GM12874 (cell line): ENCODE results near the gene EXOC4.

Experiments used
- CTCF ChIP-seq: IDR thresholded peaks from 2 replicates; pipeline ENCODE4 v1.5.1; 2011; ENCODE audit warnings: low read depth, mild to moderate bottlenecking, control low read depth, low read length, moderate library complexity; ENCODE audit not compliant: insufficient read depth

Gene EXOC4

GRCh38 chr7:133359449-133359848 lies 106.6 kb downstream of the EXOC4 start:
- no peak for TF ChIP-seq CTCF

- TF ChIP-seq CTCF, result no peak
Observed at GRCh38 chr7:133360201-133360600, 107.3 kb downstream of the EXOC4 start.

- no peak for TF ChIP-seq CTCF
Observed at GRCh38 chr7:133361806-133362205, 108.9 kb downstream of the EXOC4 start.

- no peak for TF ChIP-seq CTCF
Observed at GRCh38 chr7:133364959-133365690, 112.2 kb downstream of the EXOC4 start.

GRCh38 chr7:133365917-133366316 lies 113.0 kb downstream of the EXOC4 start:
- no peak for TF ChIP-seq CTCF

GRCh38 chr7:133367561-133367960 lies 114.7 kb downstream of the EXOC4 start:
- no peak for TF ChIP-seq CTCF

- no peak for TF ChIP-seq CTCF
Observed at GRCh38 chr7:133369130-133369529, 116.3 kb downstream of the EXOC4 start.

- TF ChIP-seq CTCF, result no peak
Observed at GRCh38 chr7:133371616-133372015, 118.7 kb downstream of the EXOC4 start.
